ENCODE data around the gene ZMYND10. TPM values are rescaled to one million over a fixed set of nuclear protein-coding genes. Genes with fewer than 3 reads are reported as not detected.

Gene ZMYND10
- polyA plus RNA-seq, 1 of the 3 experiments (the other 2 are of a cell fraction) = 0.95 TPM

GRCh38 chr3:50340147-50340447 lies 5.4 kb downstream of the ZMYND10 start:
- Histone ChIP-seq H3F3A (replicated peaks; ENCODE audit: insufficient read depth) (no peaks in the 10 kb centered on the region), H3K27ac (ENCODE audit: low read depth in 2 of 2, low read length in 1 of 2) (no peak overlapping the region), H3K4me1 (ENCODE audit: control insufficient read depth in 1 of 2, insufficient read depth in 2 of 2, low read depth in 1 of 2, low read length in 1 of 2) (peaks cover 5 to 22% of the 10 kb centered on the region in 2 experiments), H3K4me3 (ENCODE audit: low read depth in 2 of 2, low read length in 1 of 2) (no peak overlapping the region), H3K27me3 (ENCODE audit: insufficient read depth) (no peaks in the 10 kb centered on the region), H3K36me3 (replicated peaks in 1 of 2; ENCODE audit: control insufficient read depth in 1 of 2, insufficient read depth in 2 of 2, low read length in 1 of 2) (no peaks in the 10 kb centered on the region), H3K79me2 (ENCODE audit: insufficient read depth) (peaks cover 29% of the 10 kb centered on the region), H4K20me1 (ENCODE audit: insufficient read depth) (no peaks in the 10 kb centered on the region), H2AFZ (ENCODE audit: low read depth) (no peak overlapping the region), H3K9ac (no peak overlapping the region), H3K9me3 (no peaks in the 10 kb centered on the region), H3K4me2 (no peak overlapping the region), H3K9me2 (no peaks in the 10 kb centered on the region)
- 94% methylated on average over 9 of the region's 9 CpGs for WGBS (ENCODE audit: low lambda C conversion rate)
- CTCF ChIA-PET = interaction anchor here (0.9 to 6.8 kb wide), 3 partner anchors 9 to 89 kb away, joined by 3 to 40 read pairs (median 3); partner anchors contain the start of genes CYB561D2 and NPRL2
- POLR2A ChIA-PET = no interaction called here
- TF ChIP-seq IRF3 (IDR thresholded peaks at IDR 0.05; ENCODE audit: low read depth, low read length) = no peak
- no peak for TF ChIP-seq CTCF (IDR thresholded peaks at IDR 0.05)
- TF ChIP-seq ZBTB33 (IDR thresholded peaks at IDR 0.05; ENCODE audit: borderline replicate concordance, low read depth) = no peak
- no peak for TF ChIP-seq EP300 (IDR thresholded peaks at IDR 0.05; ENCODE audit: borderline replicate concordance in 1 of 2, low read depth in 1 of 2, low read length in 1 of 2)
- no peak for TF ChIP-seq TAF1 (IDR thresholded peaks at IDR 0.05; ENCODE audit: borderline replicate concordance, low read depth, low read length)
- no peak for TF ChIP-seq MEF2A (IDR thresholded peaks at IDR 0.05; ENCODE audit: borderline replicate concordance, low read depth)
- no peak for TF ChIP-seq FOSL2 (IDR thresholded peaks at IDR 0.05; ENCODE audit: borderline replicate concordance, low read depth)
- TF ChIP-seq USF2 (IDR thresholded peaks at IDR 0.05; ENCODE audit: borderline replicate concordance, low read depth, low read length) = no peak
- TF ChIP-seq TEAD4 (IDR thresholded peaks at IDR 0.05; ENCODE audit: borderline replicate concordance, insufficient read depth) = no peak
- no peak for TF ChIP-seq CHD2 (IDR thresholded peaks at IDR 0.05; ENCODE audit: low read length, partially characterized antibody)
- no peak for TF ChIP-seq SIN3A (IDR thresholded peaks at IDR 0.05; ENCODE audit: borderline replicate concordance, low read depth, low read length)
- TF ChIP-seq RAD21 (IDR thresholded peaks at IDR 0.05; ENCODE audit: low read length) = no peak
- TF ChIP-seq REST (IDR thresholded peaks at IDR 0.05; ENCODE audit: low read depth, low read length) = no peak
- no peak for TF ChIP-seq EZH2phosphoT487 (IDR thresholded peaks at IDR 0.05; ENCODE audit: borderline replicate concordance, low read depth)
- DNase-seq = no peak

Data from SK-N-SH (cell line).